Breast epithelium (tissue), 3 donors: ENCODE data around the gene MAP3K12.

ENCODE experiments used
- CTCF ChIP-seq, 3 donors: fragments of 450-650 bp; IDR thresholded peaks; one replicate each; pipeline ENCODE4 v1.5.1; 2016 to 2017; ENCODE audit warnings: antibody characterized with exemption in 3 of 3, mild to moderate bottlenecking in 3 of 3, moderate library complexity in 3 of 3
- POLR2A ChIP-seq: fragments of 450-650 bp; IDR thresholded peaks from one replicate; pipeline ENCODE4 v1.6.1; 2016; ENCODE audit warnings: antibody characterized with exemption, mild to moderate bottlenecking, moderate library complexity
- POLR2AphosphoS5 ChIP-seq, 3 donors: sonication (generic); formaldehyde crosslinking; IDR thresholded peaks; one replicate each; pipeline ENCODE4 v1.6.1; 2017; ENCODE audit warnings: antibody characterized with exemption in 3 of 3

GRCh38 chr12:53431187-53431586, 68.1 kb downstream of the MAP3K12 start:
- no peak for TF ChIP-seq CTCF (IDR thresholded peaks at IDR 0.05)
- no peak for TF ChIP-seq POLR2A
- TF ChIP-seq POLR2AphosphoS5 (IDR thresholded peaks at IDR 0.05), result no peak
